HUES64 (cell line): Measurements from ENCODE around the gene ZNF268. TPM values are rescaled to one million over a fixed set of nuclear protein-coding genes. Genes with fewer than 3 reads are reported as not detected.
A peak's percentile ranks its signal among the peaks of the same experiment; 100 is the strongest.

Experiments used
- H3K27ac ChIP-seq: 2 replicates; pipeline ENCODE4 v1.7.0; 2013; ENCODE audit warnings: low read depth, low read length, inconsistent platforms
- H3K27me3 ChIP-seq: 2 replicates; pipeline ENCODE4 v1.6.1; 2013; ENCODE audit warnings: mild to moderate bottlenecking, low read length; ENCODE audit not compliant: insufficient read depth
- H3K36me3 ChIP-seq: 2 replicates; pipeline ENCODE4 v1.6.1; 2013; ENCODE audit warnings: mild to moderate bottlenecking, low read length; ENCODE audit not compliant: insufficient read depth
- H3K4me1 ChIP-seq: 2 replicates; pipeline ENCODE4 v1.6.1; 2013; ENCODE audit warnings: mild to moderate bottlenecking, low read length, moderate library complexity; ENCODE audit not compliant: insufficient read depth
- H3K4me3 ChIP-seq: 2 replicates; pipeline ENCODE4 v1.5.1; 2013; ENCODE audit warnings: mild to moderate bottlenecking, low read length, moderate library complexity
- H3K9ac ChIP-seq: 2 replicates; pipeline ENCODE4 v1.6.1; 2013; ENCODE audit warnings: mild to moderate bottlenecking, low read depth, low read length
- H3K9me3 ChIP-seq: 2 replicates; pipeline ENCODE4 v1.6.1; 2013; ENCODE audit warnings: low read depth, low read length; ENCODE audit not compliant: insufficient read depth
- WGBS: fragments of 150-250, 120-280 bp; methylation state at CpG from one replicate; pipeline ENCODE4 v1.1.7; 2013; ENCODE audit warnings: missing lambda C conversion rate; 5-methylcytosine and 5-hydroxymethylcytosine counted together
- polyA plus RNA-seq, 2 experiments: library from polyadenylated mRNA; stranded (reverse); fragments of 50-300 nt; gene quantifications; one replicate each; pipeline ENCODE4 v1.2.3, GENCODE V29; 2013

The ZNF268 gene
- 17.4 TPM for polyA plus RNA-seq (2013, experiment 1 of 2)
- 15.8 TPM for polyA plus RNA-seq (2013, experiment 2 of 2)

DNA sequence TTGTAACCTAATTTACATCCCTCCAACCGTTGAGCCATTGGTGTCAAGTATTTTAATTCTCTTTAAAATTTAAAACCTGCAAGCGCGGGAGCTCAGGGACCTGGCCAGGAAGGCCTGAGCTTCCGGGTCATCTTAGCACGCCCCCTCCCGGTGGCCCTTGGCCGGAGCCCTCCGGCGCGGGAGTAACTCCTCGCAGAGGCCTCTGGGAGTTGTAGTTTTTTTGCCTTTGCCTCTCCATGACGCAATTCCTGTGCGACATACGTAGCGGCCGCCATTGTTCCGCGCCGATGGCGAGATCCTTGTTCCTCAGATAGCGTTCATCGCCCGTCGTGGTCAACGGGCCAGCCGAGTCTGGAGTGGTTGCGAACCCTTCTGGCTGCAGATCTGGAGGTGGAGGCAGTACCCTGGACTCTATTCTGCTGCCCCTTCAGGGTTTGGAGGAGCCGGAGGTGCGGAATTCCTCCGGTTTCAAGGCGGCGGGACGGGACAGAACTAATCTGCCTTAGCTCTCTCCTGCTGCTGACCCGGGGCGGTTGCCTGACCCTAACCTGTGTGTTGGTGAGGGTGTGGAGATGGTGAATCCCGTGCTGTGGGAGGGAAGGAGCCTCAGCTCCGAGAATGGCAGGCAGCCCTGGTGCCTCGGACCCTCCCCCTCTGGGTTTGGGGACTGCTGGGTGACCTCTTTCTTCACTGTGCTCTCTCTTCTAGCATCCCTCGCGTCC lies at the start of gene ZNF268:
TSS of gene ZNF268 (plus strand) at position 258 of the 722 bp plus-strand sequence. CDS start 503 bp downstream, outside the sequence.
- peaks cover 74% of the 10 kb centered on the region for H3K9me3 ChIP-seq
- peaks cover 42% of the 10 kb centered on the region for H3K36me3 ChIP-seq
- WGBS, result under 1% methylated on average over 40 of the region's 40 CpGs
- no peaks in the 10 kb centered on the region for H3K27me3 ChIP-seq
- no peaks in the 10 kb centered on the region for H3K4me1 ChIP-seq
- H3K4me3 ChIP-seq, result peak within 1 kb of the TSS; percentile 96
- H3K9ac ChIP-seq, result peak within 1 kb of the TSS; percentile 94
- H3K27ac ChIP-seq, result peak within 1 kb of the TSS; percentile 79

DNA sequence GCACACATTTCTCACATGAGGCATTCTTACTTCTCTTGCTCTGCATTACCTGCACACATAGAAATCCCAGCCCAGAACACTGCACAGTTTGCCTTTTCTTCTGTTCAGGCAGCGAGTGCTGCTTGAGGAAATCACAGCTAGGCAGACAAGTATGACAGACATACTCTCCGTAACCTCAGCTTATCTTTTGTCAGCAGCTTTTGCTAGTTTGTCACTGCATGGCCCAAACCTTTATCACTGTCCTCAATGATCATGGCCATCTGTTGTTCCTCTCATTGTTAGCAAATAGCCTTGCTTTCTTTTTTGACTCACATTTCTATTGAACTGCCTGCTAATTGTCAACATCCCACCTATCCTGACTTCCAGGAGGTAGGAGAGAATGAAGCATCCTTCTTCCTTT lies 45.5 kb upstream of the ZNF268 start:
- Histone ChIP-seq H3K9ac (no peak overlapping the region), H3K36me3 (peaks cover 89% of the 10 kb centered on the region), H3K27ac (no peak overlapping the region), H3K27me3 (no peaks in the 10 kb centered on the region), H3K9me3 (peaks cover 90% of the 10 kb centered on the region), H3K4me1 (peaks cover 5% of the 10 kb centered on the region; the same call in 1 of the 2 replicates), H3K4me3 (no peak overlapping the region)
- WGBS, result 93% methylated on average over 2 of the region's 2 CpGs

DNA sequence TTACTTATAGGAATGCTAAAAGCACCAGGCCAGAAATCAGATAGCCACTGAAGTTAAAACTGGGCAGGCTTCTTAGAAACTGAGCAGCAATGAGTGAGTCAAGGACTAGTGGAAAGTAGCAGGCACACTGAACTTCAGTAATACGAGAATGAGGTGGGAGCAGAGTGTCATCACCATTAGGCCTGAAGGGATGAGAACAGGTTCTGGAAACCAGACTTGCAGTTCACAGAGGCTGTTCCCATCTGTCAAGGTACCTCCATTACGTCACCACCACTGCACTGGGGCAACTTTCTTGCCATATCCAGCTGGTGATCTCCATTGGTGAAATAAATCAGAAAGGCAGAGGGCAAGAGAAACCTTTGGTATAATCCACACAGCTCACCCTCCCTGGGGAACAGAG lies 35.3 kb upstream of the ZNF268 start:
- H3K27me3 ChIP-seq, result no peaks in the 10 kb centered on the region
- no peak overlapping the region for H3K27ac ChIP-seq
- H3K4me1 ChIP-seq, result no peaks in the 10 kb centered on the region
- H3K9me3 ChIP-seq, result peaks cover 81% of the 10 kb centered on the region
- peaks cover 82% of the 10 kb centered on the region for H3K36me3 ChIP-seq
- 94% methylated on average over 2 of the region's 2 CpGs for WGBS
- H3K9ac ChIP-seq, result no peak overlapping the region
- H3K4me3 ChIP-seq, result no peak overlapping the region

DNA sequence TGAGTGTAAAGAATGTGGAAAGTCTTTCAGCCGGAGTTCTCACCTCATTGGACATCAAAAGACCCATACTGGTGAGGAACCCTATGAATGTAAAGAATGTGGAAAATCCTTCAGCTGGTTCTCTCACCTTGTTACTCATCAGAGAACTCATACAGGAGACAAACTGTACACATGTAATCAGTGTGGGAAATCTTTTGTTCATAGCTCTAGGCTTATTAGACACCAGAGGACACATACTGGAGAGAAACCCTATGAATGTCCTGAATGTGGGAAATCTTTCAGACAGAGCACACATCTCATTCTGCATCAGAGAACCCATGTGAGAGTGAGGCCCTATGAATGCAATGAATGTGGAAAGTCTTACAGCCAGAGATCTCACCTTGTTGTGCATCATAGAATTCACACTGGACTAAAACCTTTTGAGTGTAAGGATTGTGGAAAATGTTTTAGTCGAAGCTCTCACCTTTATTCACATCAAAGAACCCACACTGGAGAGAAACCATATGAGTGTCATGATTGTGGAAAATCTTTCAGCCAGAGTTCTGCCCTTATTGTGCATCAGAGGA lies 25.1 kb upstream of the ZNF268 start:
- Histone ChIP-seq H3K4me3 (no peak overlapping the region), H3K9ac (no peak overlapping the region), H3K4me1 (no peaks in the 10 kb centered on the region), H3K36me3 (peaks cover 79% of the 10 kb centered on the region), H3K27me3 (no peaks in the 10 kb centered on the region), H3K27ac (no peak overlapping the region), H3K9me3 (peaks cover 91% of the 10 kb centered on the region)
- 100% methylated on average over 1 of the region's 2 CpGs for WGBS

DNA sequence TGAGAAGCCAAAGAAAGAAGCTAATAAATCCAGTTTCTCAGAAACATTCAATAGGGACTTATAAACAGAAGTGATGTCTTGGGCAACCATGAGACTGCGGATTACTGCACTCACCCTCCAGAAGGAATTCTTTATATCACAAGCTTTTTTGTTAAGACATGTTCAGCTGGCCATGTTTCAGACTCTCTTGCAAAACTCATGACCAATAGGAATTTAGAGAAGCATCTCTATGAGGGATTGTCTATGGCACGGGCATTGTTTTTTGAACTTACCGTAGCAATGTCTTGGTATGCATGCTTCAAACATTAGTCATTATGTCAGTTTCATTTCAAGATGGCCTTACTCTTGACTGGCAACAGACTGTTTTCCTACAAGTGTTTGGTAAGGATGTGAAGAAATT lies 15.5 kb upstream of the ZNF268 start:
- no peaks in the 10 kb centered on the region for H3K36me3 ChIP-seq
- peaks cover 77% of the 10 kb centered on the region for H3K9me3 ChIP-seq
- 90% methylated on average over 3 of the region's 3 CpGs for WGBS
- no peaks in the 10 kb centered on the region for H3K4me1 ChIP-seq
- no peaks in the 10 kb centered on the region for H3K27me3 ChIP-seq
- no peak overlapping the region for H3K27ac ChIP-seq
- no peak overlapping the region for H3K4me3 ChIP-seq
- H3K9ac ChIP-seq, result no peak overlapping the region

DNA sequence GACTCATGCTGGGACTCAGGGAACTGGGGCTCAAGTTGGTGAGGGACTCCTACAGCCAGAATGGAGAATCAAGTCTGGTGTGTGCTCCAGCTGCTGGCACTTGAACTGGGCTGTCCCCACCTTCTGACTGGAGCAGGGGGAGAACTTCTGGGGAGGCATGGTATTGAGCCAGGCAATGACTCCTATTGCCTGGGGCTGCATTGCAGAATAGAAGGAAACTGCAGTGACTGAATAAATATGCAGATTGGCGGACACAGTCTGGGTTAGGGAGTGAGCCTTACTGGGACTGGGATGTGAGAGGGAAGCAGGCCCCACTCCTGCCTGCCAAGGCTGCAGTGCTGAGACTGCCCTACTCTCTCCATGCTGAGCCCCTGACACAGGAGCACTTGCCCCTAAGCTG lies 8.8 kb upstream of the ZNF268 start:
- no peaks in the 10 kb centered on the region for H3K4me1 ChIP-seq
- H3K4me3 ChIP-seq, result no peak overlapping the region
- whole genome bisulfite sequencing, result 96% methylated on average over 1 of the region's 1 CpG
- H3K9ac ChIP-seq, result no peak overlapping the region
- no peaks in the 10 kb centered on the region for H3K27me3 ChIP-seq
- H3K36me3 ChIP-seq, result no peaks in the 10 kb centered on the region
- peaks cover 88% of the 10 kb centered on the region for H3K9me3 ChIP-seq
- no peak overlapping the region for H3K27ac ChIP-seq

DNA sequence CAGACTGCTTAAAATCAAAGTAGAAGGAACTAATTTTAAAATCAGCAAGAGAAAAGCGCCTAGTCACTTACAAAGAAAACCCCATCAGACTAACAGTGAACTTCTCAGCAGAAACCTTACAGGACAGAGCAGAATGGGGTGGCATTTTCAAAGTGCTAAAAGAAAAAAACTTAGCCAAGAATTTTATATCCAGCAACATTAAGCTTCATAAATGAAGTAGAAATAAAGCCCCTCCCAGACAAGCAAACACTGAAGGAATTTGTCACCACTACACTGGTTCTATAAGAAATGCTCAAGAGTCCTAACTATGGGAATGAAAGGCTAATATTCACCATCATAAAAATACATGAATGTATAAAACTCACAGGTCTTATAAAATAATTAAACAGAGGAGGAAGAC lies 6.4 kb upstream of the ZNF268 start:
- no peaks in the 10 kb centered on the region for H3K4me1 ChIP-seq
- no peak overlapping the region for H3K4me3 ChIP-seq
- H3K27ac ChIP-seq, result no peak overlapping the region
- no peaks in the 10 kb centered on the region for H3K36me3 ChIP-seq
- WGBS, result 63% methylated on average over 1 of the region's 1 CpG
- no peak overlapping the region for H3K9ac ChIP-seq
- H3K9me3 ChIP-seq, result peaks cover 82% of the 10 kb centered on the region
- H3K27me3 ChIP-seq, result no peaks in the 10 kb centered on the region

DNA sequence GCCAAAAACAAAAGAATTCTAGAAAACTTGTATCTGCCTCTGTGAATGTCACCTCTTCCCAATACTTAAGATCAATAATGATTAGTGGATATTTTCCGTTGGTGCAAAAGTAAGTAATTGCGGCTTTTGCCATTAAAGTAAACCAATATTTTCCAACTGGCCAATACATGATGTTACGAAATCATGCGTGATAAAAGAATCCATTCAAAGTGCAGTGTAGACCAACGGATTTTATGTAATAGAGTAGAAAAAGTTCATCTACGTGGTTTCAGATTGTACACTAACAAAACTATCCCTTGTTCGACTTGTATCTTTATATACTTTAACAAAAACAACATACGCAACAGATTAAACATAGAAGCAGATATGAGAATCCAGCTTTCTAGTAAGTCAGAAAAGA lies 626 bp upstream of the ZNF268 start:
- Histone ChIP-seq H3K27me3 (no peaks in the 10 kb centered on the region), H3K27ac (no peak overlapping the region), H3K9me3 (peaks cover 76% of the 10 kb centered on the region), H3K4me3 (peak overlapping the region; percentile 96), H3K4me1 (no peaks in the 10 kb centered on the region), H3K36me3 (peaks cover 34% of the 10 kb centered on the region), H3K9ac (no peak overlapping the region)
- WGBS, result 93% methylated on average over 6 of the region's 8 CpGs

DNA sequence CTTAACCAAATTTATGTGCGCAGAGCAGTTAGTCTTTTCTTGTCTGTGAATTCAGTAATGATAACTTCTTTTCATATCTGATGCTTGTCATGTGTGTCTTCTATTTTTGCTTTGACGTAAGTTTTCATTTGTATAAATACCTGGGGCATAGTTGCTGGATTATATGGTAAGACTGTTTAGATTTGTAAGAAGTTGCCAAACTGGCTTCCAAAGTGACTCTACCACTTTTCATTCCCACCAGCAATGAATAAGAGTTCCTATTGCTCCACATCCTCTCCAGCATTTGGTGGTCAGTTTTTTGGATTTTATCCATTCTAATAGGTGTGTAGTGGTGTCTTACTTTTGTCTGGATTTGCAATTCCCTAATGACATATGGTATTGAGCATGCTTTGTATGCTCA lies 8.9 kb downstream of the ZNF268 start:
- H3K4me3 ChIP-seq, result no peak overlapping the region

DNA sequence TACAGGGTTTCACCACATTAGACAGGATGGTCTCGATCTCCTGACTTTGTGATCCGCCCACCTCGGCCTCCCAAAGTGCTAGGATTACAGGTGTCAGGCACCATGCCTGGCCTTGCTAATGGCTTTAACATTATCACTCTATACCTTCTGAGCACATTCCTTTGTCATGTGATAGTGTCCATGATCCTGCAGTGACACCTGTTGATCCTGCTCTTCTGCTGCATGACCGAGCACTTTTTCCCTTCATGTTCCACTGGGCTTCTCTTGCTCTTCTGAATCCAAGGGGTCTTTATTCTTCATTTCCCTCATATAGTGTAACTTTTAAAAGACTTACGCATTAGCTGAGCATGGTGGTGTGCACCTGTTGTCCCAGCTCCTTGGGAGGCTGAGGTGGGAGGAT lies 11.6 kb downstream of the ZNF268 start:
- Histone ChIP-seq H3K9ac (no peak overlapping the region), H3K27me3 (no peaks in the 10 kb centered on the region), H3K9me3 (peaks cover 86% of the 10 kb centered on the region), H3K4me1 (no peaks in the 10 kb centered on the region), H3K27ac (no peak overlapping the region), H3K36me3 (peaks cover 87% of the 10 kb centered on the region), H3K4me3 (no peak overlapping the region)
- WGBS, result 94% methylated on average over 5 of the region's 5 CpGs

More for the DNA sequence above, 8.9 kb downstream of the ZNF268 start:
- H3K36me3 ChIP-seq, result peaks cover 100% of the 10 kb centered on the region
- H3K27ac ChIP-seq, result no peak overlapping the region
- H3K9me3 ChIP-seq, result peaks cover 96% of the 10 kb centered on the region
- H3K27me3 ChIP-seq, result no peaks in the 10 kb centered on the region
- H3K9ac ChIP-seq, result no peak overlapping the region
- no peaks in the 10 kb centered on the region for H3K4me1 ChIP-seq
- 86% methylated on average over 1 of the region's 2 CpGs for WGBS

DNA sequence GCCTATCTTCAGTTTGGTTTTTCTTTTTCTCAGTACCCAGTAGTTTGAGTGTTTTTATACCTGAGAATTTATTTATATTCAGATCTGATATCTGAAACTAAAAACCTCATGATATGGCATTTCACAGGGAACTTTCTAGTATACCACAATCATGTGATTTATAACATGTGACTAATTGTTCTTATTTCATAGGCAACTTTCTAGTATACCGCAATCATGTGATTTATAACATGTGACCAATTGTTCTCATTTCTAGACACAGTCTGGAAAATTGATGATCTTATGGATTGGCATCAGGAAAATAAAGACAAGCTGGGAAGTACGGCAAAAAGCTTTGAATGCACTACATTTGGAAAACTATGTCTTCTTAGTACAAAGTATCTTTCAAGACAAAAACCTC lies 20.6 kb downstream of the ZNF268 start:
- no peak overlapping the region for H3K9ac ChIP-seq
- H3K27me3 ChIP-seq, result no peaks in the 10 kb centered on the region
- H3K4me1 ChIP-seq, result no peaks in the 10 kb centered on the region
- WGBS, result 55% methylated on average over 1 of the region's 2 CpGs
- H3K27ac ChIP-seq, result no peak overlapping the region
- peaks cover 67% of the 10 kb centered on the region for H3K9me3 ChIP-seq
- peaks cover 57% of the 10 kb centered on the region for H3K36me3 ChIP-seq
- peak overlapping the region; percentile 28 for H3K4me3 ChIP-seq
